Suprapubic skin (tissue), 4 donors: Measurements from ENCODE around the gene OTUB2.

Experiments used
- CTCF ChIP-seq, 2 donors: fragments of 200-600 bp in 1 of 2; fragments of 450-650 bp in 1 of 2; sonication (generic) in 1 of 2; IDR thresholded peaks; one replicate each; pipeline ENCODE4 v1.5.1; 2016 to 2019; ENCODE audit warnings: antibody characterized with exemption in 2 of 2, mild to moderate bottlenecking in 1 of 2, moderate library complexity in 1 of 2
- EP300 ChIP-seq: sonication (generic); formaldehyde crosslinking; IDR thresholded peaks from one replicate; pipeline ENCODE4 v1.6.1; 2017; ENCODE audit warnings: antibody characterized with exemption
- POLR2A ChIP-seq, 2 donors: fragments of 450-650 bp; IDR thresholded peaks; one replicate each; pipeline ENCODE4 v1.6.1; 2017; ENCODE audit warnings: antibody characterized with exemption in 2 of 2, mild to moderate bottlenecking in 2 of 2, moderate library complexity in 2 of 2
- POLR2AphosphoS5 ChIP-seq, 3 donors: sonication (generic); formaldehyde crosslinking; IDR thresholded peaks; one replicate each; pipeline ENCODE4 v1.6.1; 2017; ENCODE audit warnings: antibody characterized with exemption in 3 of 3

- TF ChIP-seq CTCF (IDR thresholded peaks at IDR 0.05) (no peak), POLR2A (IDR thresholded peaks at IDR 0.05) (no peak), EP300 (no peak), POLR2AphosphoS5 (IDR thresholded peaks at IDR 0.05) (no peak)
These were observed 27.2 kb upstream of the OTUB2 start for GRCh38 chr14:93998871-93999403.
